Measurements from ENCODE around the gene ASTN2. TPM values are rescaled to one million over a fixed set of nuclear protein-coding genes. Genes with fewer than 3 reads are reported as not detected.

Gene ASTN2
- total and polyA plus RNA-seq, 2 experiments from 2014 or later: 5.6 to 7.7 TPM

GRCh38 chr9:117414220-117414905 is 494 bp downstream of the ASTN2 start:
- DNase-seq (ENCODE audit: low read depth in 1 of 2, low spot score in 1 of 2): peak; percentile 12 to 64
- H3K27ac ChIP-seq: no peak overlapping the region
- no peaks in the 10 kb centered on the region for H3K4me1 ChIP-seq (ENCODE audit: low read depth)
- no peaks in the 10 kb centered on the region for H3K36me3 ChIP-seq
- H3K27me3 ChIP-seq: peaks cover 78% of the 10 kb centered on the region
- no peak for TF ChIP-seq CTCF (IDR thresholded peaks at IDR 0.05; ENCODE audit: low read depth, low read length)
- H3K9me3 ChIP-seq (ENCODE audit: low read depth): no peaks in the 10 kb centered on the region
- peak overlapping the region; percentile 41 for H3K4me3 ChIP-seq

GRCh38 chr9:117413346-117414219 is 1.3 kb downstream of the ASTN2 start:
- Histone ChIP-seq H3K27ac (no peak overlapping the region), H3K9me3 (ENCODE audit: low read depth) (no peaks in the 10 kb centered on the region), H3K27me3 (peaks cover 70% of the 10 kb centered on the region), H3K36me3 (no peaks in the 10 kb centered on the region), H3K4me1 (ENCODE audit: low read depth) (no peaks in the 10 kb centered on the region), H3K4me3 (peak overlapping the region; percentile 41)
- no peak for TF ChIP-seq CTCF (IDR thresholded peaks at IDR 0.05; ENCODE audit: low read depth, low read length)
- peak in 1 of 2 donors; percentile 66 for DNase-seq (ENCODE audit: low read depth in 1 of 2, low spot score in 1 of 2)

- H3K36me3 ChIP-seq: no peaks in the 10 kb centered on the region
- DNase-seq (ENCODE audit: low read depth in 1 of 2, low spot score in 1 of 2): no peak
- no peak overlapping the region for H3K27ac ChIP-seq
- peak overlapping the region; percentile 41 for H3K4me3 ChIP-seq
- H3K27me3 ChIP-seq: peaks cover 62% of the 10 kb centered on the region
- no peaks in the 10 kb centered on the region for H3K9me3 ChIP-seq (ENCODE audit: low read depth)
- no peak for TF ChIP-seq CTCF (IDR thresholded peaks at IDR 0.05; ENCODE audit: low read depth, low read length)
- no peaks in the 10 kb centered on the region for H3K4me1 ChIP-seq (ENCODE audit: low read depth)
These were observed 2.0 kb downstream of the ASTN2 start for GRCh38 chr9:117412841-117413240.

- no peaks in the 10 kb centered on the region for H3K9me3 ChIP-seq (ENCODE audit: low read depth)
- no peak for DNase-seq (ENCODE audit: low read depth in 1 of 2, low spot score in 1 of 2)
- H3K27ac ChIP-seq: no peak overlapping the region
- no peak for TF ChIP-seq CTCF (IDR thresholded peaks at IDR 0.05; ENCODE audit: low read depth, low read length)
- H3K36me3 ChIP-seq: no peaks in the 10 kb centered on the region
- no peak overlapping the region for H3K4me3 ChIP-seq
- H3K4me1 ChIP-seq (ENCODE audit: low read depth): no peaks in the 10 kb centered on the region
- peaks cover 56% of the 10 kb centered on the region for H3K27me3 ChIP-seq
These were observed 2.7 kb downstream of the ASTN2 start for GRCh38 chr9:117412006-117412715.

GRCh38 chr9:117411547-117411946 is 3.3 kb downstream of the ASTN2 start:
- Histone ChIP-seq H3K4me3 (no peak overlapping the region), H3K36me3 (no peaks in the 10 kb centered on the region), H3K4me1 (ENCODE audit: low read depth) (no peaks in the 10 kb centered on the region), H3K9me3 (ENCODE audit: low read depth) (no peaks in the 10 kb centered on the region), H3K27me3 (peaks cover 50% of the 10 kb centered on the region), H3K27ac (no peak overlapping the region)
- peak; percentile 35 to 72 for DNase-seq (ENCODE audit: low read depth in 1 of 2, low spot score in 1 of 2)
- peak; percentile 70 for TF ChIP-seq CTCF (IDR thresholded peaks at IDR 0.05; ENCODE audit: low read depth, low read length)
